Panc1 (cell line): ENCODE measurements around the gene CMIP.

ENCODE experiments used
- CTCF ChIP-seq: fragments of 450-650 bp; IDR thresholded peaks from 2 replicates; pipeline ENCODE4 v1.5.1; 2017; ENCODE audit warnings: mild to moderate bottlenecking
- POLR2AphosphoS5 ChIP-seq: IDR thresholded peaks from 2 replicates; pipeline ENCODE4 v1.6.1; 2012; ENCODE audit warnings: mild to moderate bottlenecking, low read depth, low read length, moderate library complexity
- REST ChIP-seq, 2 experiments: IDR thresholded peaks; 2 replicates each; pipeline ENCODE4 v1.6.1; 2011 to 2012; ENCODE audit warnings: low read depth in 2 of 2, control low read depth in 1 of 2, low read length in 1 of 2, mild to moderate bottlenecking in 1 of 2, moderate library complexity in 1 of 2; ENCODE audit not compliant: insufficient read depth in 1 of 2
- TCF7L2 ChIP-seq: IDR thresholded peaks from 2 replicates; pipeline ENCODE4 v1.6.1; 2011; ENCODE audit warnings: mild to moderate bottlenecking, low read depth, low read length, inconsistent platforms

DNA sequence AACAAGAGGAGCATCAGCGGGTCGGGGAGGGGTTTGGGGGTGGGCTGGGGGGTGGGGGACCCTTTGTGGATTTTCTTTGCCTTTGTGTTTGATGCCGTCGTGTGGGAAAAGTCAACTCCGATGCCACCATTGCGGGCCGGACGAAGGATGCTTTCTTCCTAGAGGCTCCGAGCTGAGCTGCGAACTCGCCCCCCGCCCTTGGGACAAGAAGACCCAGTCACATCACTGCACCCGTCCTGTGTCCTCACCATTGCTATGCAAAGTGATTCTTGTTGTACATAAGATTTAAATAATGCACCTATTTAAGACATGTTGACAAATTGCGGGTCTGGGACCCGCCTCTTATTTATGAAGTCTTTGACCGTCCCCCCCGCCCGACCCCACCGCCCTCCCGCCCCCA is 265.4 kb downstream of the CMIP start:
- no peak for TF ChIP-seq CTCF
- no peak for TF ChIP-seq TCF7L2
- no peak for TF ChIP-seq POLR2AphosphoS5
- no peak for TF ChIP-seq REST (IDR thresholded peaks at IDR 0.05; ENCODE audit: insufficient read depth in 1 of 2, low read depth in 2 of 2, low read length in 1 of 2)
